ENCODE results near the gene MYO7B. TPM values are rescaled to one million over a fixed set of nuclear protein-coding genes. Genes with fewer than 3 reads are reported as not detected.
A peak's percentile ranks its signal among the peaks of the same experiment; 100 is the strongest.

The MYO7B gene
- total RNA-seq, 2 experiments from 2014 or later: 4.7 to 5.2 TPM

DNA sequence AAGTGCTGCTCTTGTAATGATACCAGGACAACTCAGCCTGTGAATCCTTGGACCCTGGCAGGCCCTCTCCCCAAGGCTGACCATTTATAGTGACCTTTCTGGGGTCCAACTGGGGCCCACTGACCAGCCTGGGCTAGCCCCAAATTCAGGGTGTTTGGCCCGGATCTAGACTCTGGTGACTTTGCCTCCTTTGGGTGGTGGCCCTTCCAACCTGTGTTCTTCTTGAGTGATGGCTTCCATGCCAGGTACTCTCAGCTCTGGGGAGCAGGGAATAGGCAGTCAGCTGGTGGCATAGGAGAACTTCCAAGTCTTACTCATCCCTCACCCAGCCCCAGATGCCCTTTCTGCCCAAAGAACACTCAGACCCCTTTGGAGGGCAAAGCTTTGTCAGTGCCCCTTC lies 10.3 kb downstream of the MYO7B start:
- H3K4me3 Mint-ChIP-seq: no peak overlapping the region
- DNase-seq: no peak
- H3K36me3 Mint-ChIP-seq: peaks cover 1% of the 10 kb centered on the region
- no peaks in the 10 kb centered on the region for H3K9me3 Mint-ChIP-seq
- H3K27me3 Mint-ChIP-seq: peaks cover 25% of the 10 kb centered on the region
- no peaks in the 10 kb centered on the region for H3K4me1 Mint-ChIP-seq
- H3K27ac Mint-ChIP-seq: no peak overlapping the region
- POLR2A ChIA-PET: no interaction called here
- no peak for ATAC-seq (ENCODE audit: low read depth)

DNA sequence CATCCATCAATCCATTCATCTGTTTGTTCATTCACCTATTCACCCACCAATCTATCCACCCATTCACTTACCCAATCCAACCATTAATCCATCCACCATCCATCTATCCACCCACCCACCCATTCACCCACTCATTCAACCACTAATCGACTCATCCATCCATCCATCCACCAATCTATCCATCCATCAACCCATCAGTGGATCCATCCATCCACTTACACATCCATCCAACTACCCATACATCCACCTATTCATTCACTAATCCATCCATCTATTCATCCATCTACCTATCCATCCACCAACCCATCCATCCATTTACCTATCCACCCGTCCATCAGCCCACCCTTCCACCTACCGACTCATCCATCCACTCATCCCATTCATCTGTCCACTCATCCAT lies 11.3 kb downstream of the MYO7B start:
- DNase-seq (no peak), ATAC-seq (ENCODE audit: low read depth) (no peak)
- Mint-ChIP-seq H3K36me3 (peaks cover 1% of the 10 kb centered on the region), H3K27ac (no peak overlapping the region), H3K4me3 (no peak overlapping the region), H3K9me3 (no peaks in the 10 kb centered on the region), H3K27me3 (peaks cover 23% of the 10 kb centered on the region), H3K4me1 (no peaks in the 10 kb centered on the region)
- POLR2A ChIA-PET: no interaction called here

- DNase-seq (no peak), ATAC-seq (ENCODE audit: low read depth) (no peak)
- peaks cover 39% of the 10 kb centered on the region for H3K27me3 Mint-ChIP-seq
- peaks cover 6% of the 10 kb centered on the region for H3K4me1 Mint-ChIP-seq
- H3K4me3 Mint-ChIP-seq: no peak overlapping the region
- peaks cover 1% of the 10 kb centered on the region for H3K36me3 Mint-ChIP-seq
- POLR2A ChIA-PET: no interaction called here
- H3K9me3 Mint-ChIP-seq: peaks cover 1% of the 10 kb centered on the region
- no peak overlapping the region for H3K27ac Mint-ChIP-seq
Observed at GRCh38 chr2:127551221-127551930, 15.9 kb downstream of the MYO7B start.

DNA sequence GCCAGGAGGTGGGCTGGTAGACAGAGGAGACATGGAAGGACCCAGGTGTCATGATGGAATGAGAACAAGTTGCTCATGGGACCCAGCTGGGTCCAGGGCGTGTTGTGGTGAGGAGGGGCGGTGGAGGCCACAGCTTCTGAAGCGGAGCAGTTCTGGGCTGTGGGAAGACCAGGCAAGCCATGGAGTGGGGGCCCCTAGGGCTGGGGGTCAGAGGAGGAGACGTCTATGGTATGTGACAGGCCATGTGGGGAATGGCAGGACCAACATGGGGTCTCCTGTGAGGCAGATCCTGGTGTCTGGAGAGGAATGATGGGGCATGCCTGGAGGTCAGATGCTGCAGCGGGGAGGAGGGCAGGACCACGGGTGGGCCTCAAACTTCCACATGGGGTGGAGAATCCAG lies 16.9 kb downstream of the MYO7B start:
- POLR2A ChIA-PET: no interaction called here
- DNase-seq: no peak
- no peaks in the 10 kb centered on the region for H3K36me3 Mint-ChIP-seq
- no peak overlapping the region for H3K4me3 Mint-ChIP-seq
- peaks cover 1% of the 10 kb centered on the region for H3K9me3 Mint-ChIP-seq
- H3K27ac Mint-ChIP-seq: no peak overlapping the region
- peaks cover 6% of the 10 kb centered on the region for H3K4me1 Mint-ChIP-seq
- no peak for ATAC-seq (ENCODE audit: low read depth)
- H3K27me3 Mint-ChIP-seq: peaks cover 47% of the 10 kb centered on the region

- H3K27me3 Mint-ChIP-seq: peaks cover 50% of the 10 kb centered on the region
- H3K9me3 Mint-ChIP-seq: peaks cover 1% of the 10 kb centered on the region
- POLR2A ChIA-PET: no interaction called here
- ATAC-seq (ENCODE audit: low read depth) (no peak), DNase-seq (no peak)
- H3K36me3 Mint-ChIP-seq: no peaks in the 10 kb centered on the region
- H3K4me3 Mint-ChIP-seq: no peak overlapping the region
- no peak overlapping the region for H3K27ac Mint-ChIP-seq
- H3K4me1 Mint-ChIP-seq: peaks cover 6% of the 10 kb centered on the region
Observed at GRCh38 chr2:127552846-127553245, 17.4 kb downstream of the MYO7B start.

DNA sequence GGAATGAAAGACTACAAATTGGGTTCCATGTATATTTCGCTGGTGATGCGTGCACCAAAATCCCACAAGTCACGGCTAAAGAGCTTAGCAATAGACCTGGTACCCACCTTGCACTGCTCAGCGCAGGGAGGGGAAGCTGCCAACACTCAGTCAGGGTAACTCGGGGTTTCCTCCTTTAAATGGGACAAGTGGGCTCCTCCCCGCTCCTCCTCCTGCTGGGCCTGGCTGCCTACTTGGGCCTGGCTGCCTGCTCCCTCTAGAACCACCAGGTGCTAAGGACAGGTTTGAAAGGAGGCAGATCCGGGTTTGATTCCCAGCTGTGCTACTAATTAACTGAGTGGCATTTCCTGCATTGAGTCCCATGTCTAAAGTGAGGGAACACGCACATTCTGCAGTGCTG lies 23.4 kb downstream of the MYO7B start:
- POLR2A ChIA-PET: no interaction called here
- peaks cover 38% of the 10 kb centered on the region for H3K27me3 Mint-ChIP-seq
- H3K27ac Mint-ChIP-seq: no peak overlapping the region
- peaks cover 5% of the 10 kb centered on the region for H3K36me3 Mint-ChIP-seq
- H3K4me3 Mint-ChIP-seq: no peak overlapping the region
- peaks cover 17% of the 10 kb centered on the region for H3K4me1 Mint-ChIP-seq
- DNase-seq (no peak), ATAC-seq (ENCODE audit: low read depth) (no peak)
- peaks cover 5% of the 10 kb centered on the region for H3K9me3 Mint-ChIP-seq

GRCh38 chr2:127559454-127559853 lies 24.0 kb downstream of the MYO7B start:
- POLR2A ChIA-PET: no interaction called here
- no peak overlapping the region for H3K4me3 Mint-ChIP-seq
- DNase-seq: no peak
- H3K27me3 Mint-ChIP-seq: peaks cover 38% of the 10 kb centered on the region
- H3K36me3 Mint-ChIP-seq: peaks cover 5% of the 10 kb centered on the region
- peaks cover 23% of the 10 kb centered on the region for H3K4me1 Mint-ChIP-seq
- H3K27ac Mint-ChIP-seq: no peak overlapping the region
- H3K9me3 Mint-ChIP-seq: peaks cover 5% of the 10 kb centered on the region
- no peak for ATAC-seq (ENCODE audit: low read depth)

DNA sequence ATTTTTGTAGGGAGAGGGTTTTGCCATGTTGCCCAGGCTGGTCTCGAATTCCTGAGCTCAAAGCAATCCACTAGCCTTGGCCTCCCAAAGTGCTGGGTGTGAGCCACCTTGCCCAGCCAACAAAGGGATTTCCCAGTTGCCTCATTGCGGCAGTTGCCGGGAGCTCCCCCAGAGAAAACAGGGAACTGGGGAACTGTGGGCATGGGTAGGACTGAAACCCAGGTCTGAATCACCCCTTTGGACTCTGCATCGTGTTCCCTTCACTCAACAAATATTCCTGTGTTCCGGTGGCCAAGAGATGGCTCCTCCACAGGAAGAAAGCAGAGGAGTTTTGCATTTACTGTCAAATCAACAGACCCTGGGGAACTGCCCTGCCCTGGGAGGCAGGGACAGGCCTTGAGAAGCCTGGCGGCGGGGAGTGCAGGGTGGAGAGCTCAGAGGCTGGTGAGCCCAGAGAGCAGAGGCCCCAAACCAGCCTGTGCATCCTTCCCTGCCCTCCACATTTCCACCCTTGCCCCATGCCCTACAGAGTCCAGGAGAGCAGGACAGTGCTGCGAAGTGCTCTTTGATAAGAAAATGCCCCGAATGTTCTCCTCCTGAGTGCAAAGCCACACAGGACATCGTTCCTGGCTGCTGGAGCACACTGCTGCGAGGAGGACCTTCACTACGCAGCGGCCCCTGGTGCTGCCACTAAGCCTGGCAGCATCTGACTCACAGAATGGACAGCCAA lies 24.9 kb downstream of the MYO7B start:
- H3K9me3 Mint-ChIP-seq: peaks cover 5% of the 10 kb centered on the region
- no peak for DNase-seq
- H3K27me3 Mint-ChIP-seq: peaks cover 34% of the 10 kb centered on the region
- ATAC-seq (ENCODE audit: low read depth): no peak
- peaks cover 24% of the 10 kb centered on the region for H3K4me1 Mint-ChIP-seq
- no peak overlapping the region for H3K27ac Mint-ChIP-seq
- POLR2A ChIA-PET: no interaction called here
- H3K4me3 Mint-ChIP-seq: no peak overlapping the region
- peaks cover 5% of the 10 kb centered on the region for H3K36me3 Mint-ChIP-seq

GRCh38 chr2:127560931-127561280 lies 25.4 kb downstream of the MYO7B start:
- POLR2A ChIA-PET: no interaction called here
- no peak for DNase-seq
- peaks cover 5% of the 10 kb centered on the region for H3K9me3 Mint-ChIP-seq
- no peak for ATAC-seq (ENCODE audit: low read depth)
- H3K27ac Mint-ChIP-seq: no peak overlapping the region
- peaks cover 5% of the 10 kb centered on the region for H3K36me3 Mint-ChIP-seq
- H3K4me1 Mint-ChIP-seq: peaks cover 23% of the 10 kb centered on the region
- H3K4me3 Mint-ChIP-seq: no peak overlapping the region
- H3K27me3 Mint-ChIP-seq: peaks cover 28% of the 10 kb centered on the region

DNA sequence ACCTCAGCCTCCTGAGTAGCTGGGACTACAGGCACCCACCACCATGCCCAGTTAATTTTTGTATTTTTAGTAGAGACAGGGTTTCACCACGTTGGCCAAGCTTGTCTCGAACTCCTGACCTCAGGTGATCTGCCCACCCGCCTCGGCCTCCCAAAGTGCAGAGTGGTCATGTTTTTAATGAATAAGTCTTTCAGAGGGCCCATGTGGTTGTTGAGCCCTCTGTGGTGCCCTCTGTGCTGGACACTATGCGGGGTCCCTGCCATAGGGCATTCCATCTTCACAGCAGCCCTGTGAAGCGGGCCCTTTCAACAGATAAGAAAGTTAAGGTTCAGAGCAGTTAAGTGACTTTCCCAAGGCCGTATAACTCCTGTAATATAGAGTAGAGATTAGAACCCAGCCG lies 25.9 kb downstream of the MYO7B start:
- Mint-ChIP-seq H3K27me3 (peaks cover 25% of the 10 kb centered on the region), H3K36me3 (peaks cover 5% of the 10 kb centered on the region), H3K27ac (no peak overlapping the region), H3K4me3 (no peak overlapping the region), H3K9me3 (peaks cover 4% of the 10 kb centered on the region), H3K4me1 (peaks cover 23% of the 10 kb centered on the region)
- POLR2A ChIA-PET: no interaction called here
- no peak for DNase-seq
- no peak for ATAC-seq (ENCODE audit: low read depth)

DNA sequence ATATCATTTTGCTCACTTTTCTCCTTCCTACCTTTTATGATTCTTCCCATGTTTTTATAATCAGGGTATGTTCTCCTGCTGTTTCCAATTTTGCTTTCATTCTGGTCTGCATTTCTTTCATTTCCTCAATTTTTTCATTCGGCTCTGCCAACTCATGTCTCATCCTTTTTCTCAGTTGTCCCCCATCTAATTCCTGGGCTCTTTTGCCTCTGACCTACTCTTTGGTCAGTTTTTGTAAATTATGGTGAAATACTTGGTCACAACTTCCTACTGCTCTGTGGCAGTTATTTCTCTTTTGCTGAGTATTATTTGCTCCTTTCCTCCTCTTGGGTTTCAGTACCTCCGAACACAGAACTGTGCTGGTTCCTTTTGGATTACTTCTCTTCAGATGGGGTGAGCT lies 27.5 kb downstream of the MYO7B start:
- Mint-ChIP-seq H3K36me3 (peaks cover 5% of the 10 kb centered on the region), H3K9me3 (peaks cover 4% of the 10 kb centered on the region), H3K4me3 (peak overlapping the region; percentile 87), H3K27ac (peak overlapping the region; percentile 99), H3K27me3 (peaks cover 9% of the 10 kb centered on the region), H3K4me1 (peaks cover 23% of the 10 kb centered on the region)
- no peak for DNase-seq
- POLR2A ChIA-PET: interaction anchor here (0.5 to 2.4 kb wide), 11 partner anchors 9 to 528 kb away, joined by 3 to 27 read pairs (median 5); partner anchors contain the start of genes IWS1, SFT2D3 and UGGT1
- no peak for ATAC-seq (ENCODE audit: low read depth)

GRCh38 chr2:127563458-127564428 lies 28.3 kb downstream of the MYO7B start:
- DNase-seq (peak; percentile 53), ATAC-seq (ENCODE audit: low read depth) (peak; percentile 96)
- Mint-ChIP-seq H3K4me1 (peaks cover 23% of the 10 kb centered on the region), H3K4me3 (peak overlapping the region; percentile 87), H3K9me3 (peaks cover 4% of the 10 kb centered on the region), H3K27ac (peak overlapping the region; percentile 99), H3K36me3 (peaks cover 5% of the 10 kb centered on the region), H3K27me3 (peaks cover 5% of the 10 kb centered on the region)
- POLR2A ChIA-PET: interaction anchor here (0.5 to 2.4 kb wide), 12 partner anchors 10 to 527 kb away, joined by 3 to 27 read pairs (median 4); partner anchors contain the start of genes ERCC3, IWS1, SFT2D3 and UGGT1
